B cell (primary cell): ENCODE results near the gene HLA-DMA. TPM values are rescaled to one million over a fixed set of nuclear protein-coding genes. Genes with fewer than 3 reads are reported as not detected.

ENCODE experiments used
- ATAC-seq: fragments of 200-7000 bp; cut with Tn5 transposase; one replicate; pipeline ENCODE4 v1.10.0; 2021; ENCODE audit warnings: low read depth, mild to moderate bottlenecking, moderate number of reproducible peaks, moderate library complexity
- CTCF ChIA-PET: fragments of 350-600 bp; sonication (Branson Sonifier 250); formaldehyde crosslinking; loops from one replicate; lab custom pipeline; 2021; ENCODE audit warnings: antibody characterized with exemption, inconsistent platforms; lab: Charles Lee
- POLR2A ChIA-PET: fragments of 350-600 bp; sonication (Branson Sonifier 250); formaldehyde crosslinking; loops from one replicate; lab custom pipeline; 2021; ENCODE audit warnings: antibody characterized with exemption; lab: Charles Lee
- DNase-seq: peaks from one replicate; pipeline ENCODE4 v3.0.0; 2013
- H2AFZ ChIP-seq: 2 replicates; pipeline ENCODE4 v1.6.1; 2012; ENCODE audit warnings: mild to moderate bottlenecking, low read depth, low read length; ENCODE audit not compliant: insufficient read depth, poor library complexity, severe bottlenecking
- H3K27ac ChIP-seq, 2 donors: 1 replicate in 1 of 2; 2 replicates in 1 of 2; pipeline ENCODE4 v1.5.1; 2012 to 2013; ENCODE audit warnings: low read length in 2 of 2, mild to moderate bottlenecking in 2 of 2, moderate library complexity in 1 of 2
- H3K27me3 ChIP-seq, 4 experiments: fragments of 200-600 bp in 1 of 4; sonication (generic) in 1 of 4; replicated peaks in 1 of 4; 1 replicate in 2 of 4; 2 replicates in 2 of 4; pipeline versions ENCODE4 v1.6.1 to v1.7.0; 2013 to 2016; ENCODE audit warnings: low read length in 3 of 4, mild to moderate bottlenecking in 2 of 4, mixed read lengths in 1 of 4, moderate library complexity in 1 of 4; ENCODE audit not compliant: insufficient read depth in 4 of 4, control insufficient read depth in 3 of 4; ENCODE audit errors: control extremely low read depth in 1 of 4
- H3K36me3 ChIP-seq, 2 experiments: replicated peaks in 1 of 2; 1 replicate in 1 of 2; 2 replicates in 1 of 2; pipeline versions ENCODE4 v1.6.1 to v1.7.1; 2013; ENCODE audit warnings: low read length in 1 of 2; ENCODE audit not compliant: insufficient read depth in 2 of 2, control insufficient read depth in 1 of 2; ENCODE audit errors: control extremely low read depth in 1 of 2, extremely low read depth in 1 of 2
- H3K4me1 ChIP-seq, 2 donors: fragments of 200-600 bp in 1 of 2; sonication (generic) in 1 of 2; 1 replicate in 1 of 2; 2 replicates in 1 of 2; pipeline versions ENCODE4 v1.5.1 to v1.6.1; 2013 to 2017; ENCODE audit warnings: low read length in 2 of 2; ENCODE audit not compliant: control insufficient read depth in 2 of 2, insufficient read depth in 2 of 2
- H3K4me2 ChIP-seq: replicated peaks from 2 replicates; pipeline ENCODE3; 2012; ENCODE audit warnings: mild to moderate bottlenecking, low read depth, low read length; ENCODE audit not compliant: poor library complexity, severe bottlenecking
- H3K4me3 ChIP-seq, 5 experiments: fragments of 200-600 bp in 1 of 5; sonication (generic) in 1 of 5; 1 replicate in 3 of 5; 2 replicates in 2 of 5; pipeline versions ENCODE4 v1.5.1 to v1.7.0; 2011 to 2016; ENCODE audit warnings: low read length in 4 of 5, mild to moderate bottlenecking in 4 of 5, low read depth in 2 of 5, control low read depth in 1 of 5, moderate library complexity in 1 of 5; ENCODE audit not compliant: insufficient read depth in 1 of 5; ENCODE audit errors: control extremely low read depth in 1 of 5, extremely low read depth in 1 of 5
- H3K79me2 ChIP-seq: fragments of 200-600 bp; sonication (generic); one replicate; pipeline ENCODE4 v1.6.0; 2016; ENCODE audit warnings: low read length; ENCODE audit not compliant: control insufficient read depth, insufficient read depth
- H3K9ac ChIP-seq: fragments of 200-600 bp; sonication (generic); 2 replicates; pipeline ENCODE4 v1.6.1; 2017; ENCODE audit warnings: mild to moderate bottlenecking, low read length, moderate library complexity
- H3K9me3 ChIP-seq, 3 donors: one replicate each; pipeline versions ENCODE4 v1.6.1 to v1.7.1; 2013; ENCODE audit warnings: low read length in 2 of 3; ENCODE audit not compliant: control insufficient read depth in 2 of 3, insufficient read depth in 1 of 3; ENCODE audit errors: control extremely low read depth in 1 of 3
- H4K20me1 ChIP-seq: 2 replicates; pipeline ENCODE4 v1.6.0; 2012; ENCODE audit warnings: mild to moderate bottlenecking, low read length; ENCODE audit not compliant: insufficient read depth, control insufficient read depth, poor library complexity, severe bottlenecking
- H3K27ac Mint-ChIP-seq: one replicate; pipeline ENCODE4 v1.8.0; 2021; ENCODE audit warnings: mixed read lengths
- H3K27me3 Mint-ChIP-seq: one replicate; pipeline ENCODE4 v1.8.0; 2021; ENCODE audit warnings: mixed read lengths
- H3K4me1 Mint-ChIP-seq: one replicate; pipeline ENCODE4 v1.8.0; 2021; ENCODE audit warnings: mixed read lengths
- H3K4me3 Mint-ChIP-seq: one replicate; pipeline ENCODE4 v1.8.0; 2021; ENCODE audit warnings: mixed read lengths
- H3K9me3 Mint-ChIP-seq: one replicate; pipeline ENCODE4 v1.8.0; 2022; ENCODE audit warnings: mixed read lengths; ENCODE audit not compliant: insufficient read depth
- EZH2 ChIP-seq: IDR thresholded peaks from 2 replicates; pipeline ENCODE4 v1.6.1; 2012; ENCODE audit warnings: borderline replicate concordance, low read depth, mild to moderate bottlenecking, moderate library complexity, low read length; ENCODE audit not compliant: insufficient read depth, poor library complexity, severe bottlenecking
- whole genome bisulfite sequencing: methylation state at CpG from one replicate; pipeline ENCODE4 v1.1.5; 2013; ENCODE audit warnings: missing lambda C conversion rate; ENCODE audit not compliant: insufficient coverage; 5-methylcytosine and 5-hydroxymethylcytosine counted together
- intact Hi-C: fragments of 100-400 bp; cut with micrococcal nuclease; formaldehyde crosslinking; loops from one replicate; pipeline ENCODE4 v1.10.0; 2022
- polyA plus RNA-seq: library from polyadenylated mRNA; depleted of rRNA; stranded (reverse); fragments of >200 nt; gene quantifications from 2 replicates; pipeline ENCODE4 v1.2.3, GENCODE V29; 2012
- total RNA-seq, 2 donors: library from RNA; stranded (reverse); fragments of 120-200 nt in 1 of 2; gene quantifications; 1 replicate in 1 of 2; 2 replicates in 1 of 2; pipeline versions ENCODE4 v1.2.3 to v1.2.4, GENCODE V29; 2013 to 2022
- TF ChIP-seq, protein P1 (sequence below): fragments of 200-600 bp; IDR thresholded peaks from one replicate; pipeline ENCODE4 v1.8.0; 2022; ENCODE audit warnings: antibody characterized with exemption, mild to moderate bottlenecking

The HLA-DMA gene
- total and polyA plus RNA-seq, 2 donors (not counting 1 experiment from before 2014, with no cell fraction given), result 558 to 925 TPM

DNA sequence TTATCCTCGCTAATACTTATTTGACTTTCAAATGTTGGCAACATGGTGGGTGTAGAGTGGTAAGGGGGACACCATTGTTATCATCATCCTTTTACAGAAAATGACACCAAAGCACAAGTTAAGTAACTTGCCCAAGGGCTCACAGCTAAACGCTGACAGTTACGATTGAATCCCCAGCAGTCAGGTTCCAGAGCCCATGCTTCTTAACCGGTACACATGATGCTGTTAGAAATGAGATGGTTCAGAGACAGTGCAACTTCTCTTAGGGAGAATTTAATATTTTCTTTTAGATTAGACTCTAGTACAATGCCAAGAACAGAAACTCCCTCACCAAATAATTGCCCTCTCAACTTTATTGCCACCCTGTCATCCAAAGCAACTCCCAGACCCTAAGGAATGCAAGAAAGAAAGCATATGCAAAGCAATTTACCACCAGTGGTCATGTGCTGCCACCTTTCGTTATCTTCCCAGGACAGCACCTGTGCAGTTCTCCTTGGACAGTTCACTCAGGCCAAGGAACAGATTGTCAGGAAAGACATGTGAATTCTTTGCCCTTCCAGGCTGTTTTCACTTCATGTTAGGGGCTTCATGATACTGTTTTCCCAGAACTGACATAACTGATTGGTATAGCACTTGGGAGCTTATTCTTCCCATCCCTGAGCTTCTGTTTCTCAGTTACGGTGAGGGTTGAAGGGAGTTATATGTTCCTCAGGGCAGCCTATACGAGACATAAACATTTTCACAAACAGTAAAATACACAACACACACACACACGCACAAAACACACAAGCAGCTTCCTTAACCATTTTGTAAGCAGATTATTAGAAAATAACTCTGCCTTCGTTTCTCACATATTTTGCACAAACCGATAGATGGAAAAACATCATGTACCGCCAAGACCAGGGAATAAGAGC, 5.1 kb downstream of the HLA-DMA start:
- Histone ChIP-seq H2AFZ (no peak overlapping the region), H3K36me3 (peaks cover 0 to 30% of the 10 kb centered on the region in 2 experiments), H3K27me3 (no peaks in the 10 kb centered on the region), H4K20me1 (no peaks in the 10 kb centered on the region), H3K79me2 (peaks cover 76% of the 10 kb centered on the region), H3K4me3 (peak overlapping the region in 3 of 5 experiments; percentile 2 to 35 (median 6)), H3K27ac (peak overlapping the region; percentile 97 to 98), H3K9ac (peak overlapping the region; percentile 8), H3K4me1 (peaks cover 80 to 94% of the 10 kb centered on the region in 2 donors), H3K9me3 (no peaks in the 10 kb centered on the region), H3K4me2 (peak overlapping the region; percentile 81)
- Mint-ChIP-seq H3K27me3 (no peaks in the 10 kb centered on the region), H3K4me1 (peaks cover 86% of the 10 kb centered on the region), H3K27ac (peak overlapping the region; percentile 92), H3K9me3 (no peaks in the 10 kb centered on the region), H3K4me3 (peak overlapping the region; percentile 84)
- ATAC-seq, result no peak
- TF ChIP-seq, protein P1, sequence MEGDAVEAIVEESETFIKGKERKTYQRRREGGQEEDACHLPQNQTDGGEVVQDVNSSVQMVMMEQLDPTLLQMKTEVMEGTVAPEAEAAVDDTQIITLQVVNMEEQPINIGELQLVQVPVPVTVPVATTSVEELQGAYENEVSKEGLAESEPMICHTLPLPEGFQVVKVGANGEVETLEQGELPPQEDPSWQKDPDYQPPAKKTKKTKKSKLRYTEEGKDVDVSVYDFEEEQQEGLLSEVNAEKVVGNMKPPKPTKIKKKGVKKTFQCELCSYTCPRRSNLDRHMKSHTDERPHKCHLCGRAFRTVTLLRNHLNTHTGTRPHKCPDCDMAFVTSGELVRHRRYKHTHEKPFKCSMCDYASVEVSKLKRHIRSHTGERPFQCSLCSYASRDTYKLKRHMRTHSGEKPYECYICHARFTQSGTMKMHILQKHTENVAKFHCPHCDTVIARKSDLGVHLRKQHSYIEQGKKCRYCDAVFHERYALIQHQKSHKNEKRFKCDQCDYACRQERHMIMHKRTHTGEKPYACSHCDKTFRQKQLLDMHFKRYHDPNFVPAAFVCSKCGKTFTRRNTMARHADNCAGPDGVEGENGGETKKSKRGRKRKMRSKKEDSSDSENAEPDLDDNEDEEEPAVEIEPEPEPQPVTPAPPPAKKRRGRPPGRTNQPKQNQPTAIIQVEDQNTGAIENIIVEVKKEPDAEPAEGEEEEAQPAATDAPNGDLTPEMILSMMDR, result peak; percentile 70
- TF ChIP-seq EZH2, result no peak
- ChIA-PET CTCF (interaction anchor here (0.5 to 13.5 kb wide), 24 partner anchors 10 to 121 kb away, joined by 3 to 822 read pairs (median 5); partner anchors contain the start of genes BRD2, HLA-DMB, PSMB9 and TAP1), POLR2A (interaction anchor here (0.6 to 2.6 kb wide), 8 partner anchors 12 to 109 kb away, joined by 3 to 36 read pairs (median 4); partner anchors contain the start of genes BRD2 and TAP2)
- peak; percentile 76 for DNase-seq
- WGBS, result 38% methylated on average over 7 of the region's 11 CpGs
- intact Hi-C loops, result loop anchor here (1.0 to 10.0 kb wide), 5 partner anchors 15 to 343 kb away; partner anchors contain the start of gene HLA-DOB
